HG02870 (cell line): ENCODE data around the gene ATP13A2.
"Not testable (repeated sequence)": the region's sequence is repeated elsewhere in the genome, so short reads cannot be mapped to it uniquely, and the experiment has no call there.

Source experiments
- ATAC-seq: cut with Tn5 transposase; IDR thresholded peaks from one replicate; pipeline ENCODE4 v1.9.1; 2021; ENCODE audit warnings: mild to moderate bottlenecking, moderate library complexity; ENCODE audit not compliant: unreplicated experiment

The ATP13A2 gene

DNA sequence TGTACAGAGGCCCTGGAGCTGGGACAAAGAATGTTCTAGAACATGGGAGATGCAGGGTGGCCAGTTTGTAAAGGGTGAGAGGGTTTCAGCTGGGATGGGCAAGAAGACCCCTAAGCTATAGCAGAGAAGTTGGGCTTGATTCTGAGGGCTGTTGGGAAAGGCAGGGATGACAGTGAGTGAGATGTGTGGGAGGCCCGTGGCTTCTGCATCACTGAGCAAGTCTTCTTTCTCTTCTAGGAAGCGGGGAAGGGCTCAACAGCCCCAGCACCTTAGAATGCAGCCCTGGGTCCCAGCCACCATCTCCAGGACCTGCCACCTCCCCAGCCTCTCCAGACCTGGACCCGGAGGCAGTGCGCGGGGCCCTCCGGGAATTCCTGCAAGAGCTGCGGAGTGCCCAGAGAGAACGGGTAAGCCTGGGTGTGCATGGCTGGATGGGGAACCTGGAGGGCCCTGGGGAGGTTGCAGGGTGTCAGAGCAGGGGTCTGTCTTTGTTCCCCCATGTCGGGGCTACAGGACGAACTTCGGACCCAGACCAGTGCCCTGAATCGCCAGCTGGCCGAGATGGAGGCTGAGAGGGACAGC lies 46.2 kb downstream of the ATP13A2 start:
- no peak for ATAC-seq

DNA sequence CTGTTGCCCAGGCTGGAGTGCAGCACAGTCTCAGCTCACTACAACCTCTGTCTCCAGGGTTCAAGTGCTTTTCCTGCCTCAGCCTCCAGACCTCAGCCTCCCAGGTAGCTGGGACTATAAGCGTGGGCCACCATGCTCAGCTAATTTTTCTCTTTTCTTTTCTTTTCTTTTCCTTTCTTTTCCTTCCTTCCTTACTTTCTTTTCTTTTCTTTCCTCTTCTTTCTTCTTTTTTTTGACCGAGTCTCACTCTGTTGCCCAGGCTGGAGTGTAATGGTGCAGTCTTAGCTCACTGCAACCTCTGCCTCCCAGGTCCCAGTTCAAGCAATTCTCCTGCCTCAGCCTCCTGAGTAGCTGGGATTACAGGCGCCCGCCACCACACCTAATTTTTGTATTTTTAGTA lies 47.6 kb downstream of the ATP13A2 start:
- ATAC-seq, result not testable (repeated sequence)

DNA sequence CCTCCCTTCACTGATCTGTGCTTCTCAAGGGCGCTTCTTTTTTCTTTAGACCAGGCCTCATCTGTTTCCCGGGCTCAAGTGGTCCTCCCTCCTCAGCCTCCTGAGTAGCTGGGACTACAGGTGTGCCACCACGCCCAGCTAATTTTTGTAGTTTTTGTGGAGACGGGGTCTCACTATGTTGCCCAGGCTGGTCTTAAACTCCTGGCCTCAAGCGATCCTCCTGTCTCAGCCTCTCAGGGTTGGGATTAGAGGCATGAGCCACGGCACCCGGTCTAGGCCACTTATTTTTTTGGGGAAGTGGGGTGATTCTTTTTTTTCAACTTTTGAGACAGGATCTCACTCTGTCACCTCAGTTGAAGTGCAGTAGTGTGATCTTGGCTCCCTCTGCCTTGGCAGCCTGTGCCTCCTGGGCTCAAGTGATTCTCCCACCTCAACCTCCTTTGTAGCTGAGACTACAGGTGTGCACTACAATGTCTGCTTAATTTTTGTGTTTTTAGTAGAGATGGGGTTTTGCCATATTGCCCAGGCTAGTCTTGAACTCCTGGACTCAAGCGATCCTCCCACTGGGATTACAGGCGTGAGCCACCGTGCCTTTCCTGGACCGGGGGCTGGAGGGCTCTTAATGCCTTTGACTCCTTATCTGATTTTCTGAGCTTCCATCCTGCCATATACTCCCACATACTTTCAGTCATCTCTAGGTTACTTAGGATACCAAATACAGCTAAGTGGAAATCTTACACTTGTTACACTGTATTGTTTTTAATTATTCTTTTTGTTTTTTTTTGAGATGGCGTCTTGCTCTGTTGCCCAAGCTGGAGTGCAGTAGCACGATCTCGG lies 50.2 kb downstream of the ATP13A2 start:
- no peak for ATAC-seq

DNA sequence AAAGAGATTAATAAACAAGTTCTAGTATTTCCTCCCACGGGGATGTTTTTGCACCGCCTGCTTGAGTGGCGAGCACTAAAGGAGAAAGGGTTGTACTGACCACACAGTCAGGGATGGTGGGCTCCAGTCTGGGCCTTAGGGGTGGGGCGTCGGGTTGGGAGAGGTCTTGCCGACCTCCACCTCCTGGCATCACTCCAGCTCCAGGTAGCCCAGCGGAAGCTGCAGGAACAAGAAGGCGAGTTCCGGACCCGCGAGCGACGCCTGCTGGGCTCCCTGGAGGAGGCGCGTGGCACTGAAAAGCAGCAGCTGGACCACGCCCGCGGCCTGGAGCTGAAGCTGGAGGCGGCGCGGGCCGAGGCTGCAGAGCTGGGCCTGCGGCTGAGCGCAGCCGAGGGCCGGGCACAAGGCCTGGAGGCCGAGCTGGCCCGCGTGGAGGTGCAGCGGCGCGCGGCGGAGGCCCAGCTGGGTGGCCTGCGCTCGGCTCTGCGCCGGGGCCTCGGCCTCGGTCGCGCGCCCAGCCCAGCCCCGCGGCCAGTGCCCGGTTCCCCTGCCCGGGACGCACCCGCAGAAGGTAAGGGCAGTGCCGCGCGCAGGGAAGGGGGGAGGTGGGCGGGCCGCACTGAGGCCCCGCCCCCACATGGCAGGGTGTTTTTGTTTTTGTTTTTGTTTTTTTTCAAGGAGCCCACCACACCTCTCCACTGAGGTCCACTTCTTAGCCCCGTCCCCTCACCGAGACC lies 51.0 kb downstream of the ATP13A2 start:
- no peak for ATAC-seq

DNA sequence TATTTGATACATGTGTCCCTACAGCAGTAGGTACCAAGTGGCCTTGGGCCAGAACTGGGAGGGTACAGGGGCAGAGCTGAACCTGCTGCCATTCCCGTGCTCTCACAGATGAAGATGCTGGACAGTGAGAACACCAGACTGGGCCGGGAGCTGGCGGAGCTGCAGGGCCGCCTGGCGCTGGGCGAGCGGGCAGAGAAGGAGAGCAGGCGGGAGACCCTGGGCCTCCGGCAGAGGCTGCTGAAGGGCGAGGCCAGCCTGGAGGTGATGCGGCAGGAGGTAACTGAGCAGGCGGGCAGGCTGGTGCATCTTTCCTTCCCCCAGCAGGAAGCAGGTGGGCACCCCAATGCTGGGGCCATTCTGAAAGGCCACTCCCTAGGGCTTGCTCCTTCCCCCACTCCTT lies 53.3 kb downstream of the ATP13A2 start:
- no peak for ATAC-seq

DNA sequence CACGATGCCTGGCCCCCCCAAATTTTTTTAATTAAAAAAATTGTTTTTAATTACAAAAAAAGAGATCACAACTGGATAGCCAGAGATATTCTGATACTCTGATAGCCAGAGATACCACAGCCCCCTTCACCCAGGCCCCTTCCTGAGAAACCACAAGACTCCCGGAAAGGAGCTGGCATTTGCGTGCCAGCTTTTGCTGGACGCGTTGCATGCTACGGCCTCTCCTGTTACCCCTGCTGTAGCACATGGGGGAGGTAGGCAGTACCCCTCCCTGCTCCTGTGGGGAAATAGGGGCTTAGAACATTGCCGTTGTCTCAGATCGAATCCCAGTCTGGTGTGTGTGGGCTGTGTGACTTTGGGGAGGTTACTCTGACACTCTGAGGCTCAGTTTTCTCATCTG lies 54.0 kb downstream of the ATP13A2 start:
- no peak for ATAC-seq

DNA sequence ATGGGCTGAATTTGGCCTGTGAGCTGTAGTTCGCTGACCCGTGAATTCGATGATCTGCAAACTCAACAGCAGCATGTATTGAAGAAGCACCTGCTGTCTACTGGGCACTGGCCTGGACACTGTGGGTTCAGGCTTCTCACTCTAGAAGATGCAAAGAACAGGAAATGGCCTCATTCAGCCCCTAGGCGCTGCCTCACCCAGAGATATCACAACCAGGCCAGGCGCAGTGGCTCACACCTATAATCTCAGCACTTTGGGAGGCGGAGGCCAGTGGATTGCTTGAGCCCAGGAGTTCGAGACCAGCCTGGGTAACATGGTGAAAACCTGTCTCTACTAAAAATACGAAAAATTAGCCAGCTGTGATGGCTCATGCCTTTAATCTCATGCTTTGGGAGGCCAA lies 55.0 kb downstream of the ATP13A2 start:
- ATAC-seq, result no peak

DNA sequence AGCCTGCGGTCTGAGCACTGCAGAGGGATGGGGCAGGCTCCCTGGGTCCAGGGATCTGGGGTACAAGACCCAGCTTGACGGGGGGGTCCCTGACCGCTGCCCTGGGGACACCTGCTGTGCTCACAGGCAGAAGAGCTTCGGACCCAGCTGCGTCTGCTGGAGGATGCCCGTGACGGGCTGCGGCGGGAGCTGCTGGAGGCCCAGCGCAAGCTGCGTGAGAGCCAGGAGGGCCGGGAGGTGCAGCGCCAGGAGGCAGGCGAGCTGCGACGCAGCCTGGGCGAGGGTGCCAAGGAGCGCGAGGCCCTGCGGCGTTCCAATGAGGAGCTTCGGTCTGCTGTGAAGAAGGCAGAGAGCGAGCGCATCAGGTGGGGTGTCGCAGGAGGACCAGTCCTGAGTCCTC lies 56.5 kb downstream of the ATP13A2 start:
- ATAC-seq, result no peak

DNA sequence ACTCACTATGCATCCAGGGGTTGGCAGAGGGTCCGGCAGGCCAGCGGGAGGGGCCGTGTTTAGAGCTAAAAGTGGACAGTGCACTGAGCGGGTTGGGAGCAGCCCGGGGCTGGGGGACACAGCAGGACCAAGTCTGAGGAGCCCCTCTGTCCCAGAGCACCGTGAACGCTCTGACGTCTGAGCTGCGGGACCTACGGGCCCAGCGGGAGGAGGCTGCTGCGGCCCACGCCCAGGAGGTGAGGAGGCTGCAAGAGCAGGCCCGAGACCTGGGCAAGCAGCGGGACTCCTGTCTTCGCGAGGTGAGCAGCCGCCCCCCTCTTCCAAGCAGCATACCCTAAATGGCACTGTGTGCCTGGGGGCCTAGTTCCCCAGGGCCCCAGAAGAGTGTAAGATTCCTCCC lies 57.1 kb downstream of the ATP13A2 start:
- no peak for ATAC-seq

DNA sequence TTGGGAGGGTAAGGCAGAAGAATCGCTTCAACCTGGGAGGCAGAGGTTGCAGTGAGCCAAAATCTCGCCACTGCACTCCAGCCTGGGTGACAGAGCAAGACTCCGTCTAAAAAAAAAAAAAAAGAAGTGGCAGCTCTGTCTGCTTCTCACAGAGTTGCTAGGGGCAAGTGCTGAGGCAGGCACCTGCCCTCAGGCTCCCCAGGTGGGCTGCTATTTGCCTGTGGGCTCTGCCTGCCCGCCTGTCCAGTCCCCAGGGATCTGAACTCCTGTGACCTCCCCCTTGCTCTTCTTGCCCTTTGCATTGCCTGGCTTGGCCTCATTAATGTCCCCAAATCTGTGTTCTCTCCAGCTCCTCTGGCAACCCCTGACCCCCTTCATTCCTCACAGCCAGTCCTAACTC lies 59.4 kb downstream of the ATP13A2 start:
- not testable (repeated sequence) for ATAC-seq

DNA sequence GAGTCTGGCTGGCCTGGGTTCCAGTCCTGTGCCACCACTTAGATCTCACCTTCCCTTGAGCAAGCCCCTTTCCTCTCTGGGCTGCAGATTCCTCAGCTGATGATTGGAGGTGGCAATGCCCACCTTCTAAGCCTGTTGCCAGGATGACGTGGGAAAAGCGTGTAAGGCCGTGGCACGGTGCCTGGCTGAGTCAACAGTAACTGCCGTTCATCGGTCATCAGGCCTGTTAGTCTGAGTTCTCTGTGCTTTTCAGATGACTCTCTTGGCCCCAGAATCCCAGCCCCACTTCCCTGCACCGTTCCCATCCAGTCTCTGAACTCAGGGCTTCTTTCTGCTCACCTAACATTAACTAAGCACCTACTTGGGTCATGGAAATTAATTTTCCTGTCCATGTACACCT lies 62.7 kb downstream of the ATP13A2 start:
- not testable (repeated sequence) for ATAC-seq

DNA sequence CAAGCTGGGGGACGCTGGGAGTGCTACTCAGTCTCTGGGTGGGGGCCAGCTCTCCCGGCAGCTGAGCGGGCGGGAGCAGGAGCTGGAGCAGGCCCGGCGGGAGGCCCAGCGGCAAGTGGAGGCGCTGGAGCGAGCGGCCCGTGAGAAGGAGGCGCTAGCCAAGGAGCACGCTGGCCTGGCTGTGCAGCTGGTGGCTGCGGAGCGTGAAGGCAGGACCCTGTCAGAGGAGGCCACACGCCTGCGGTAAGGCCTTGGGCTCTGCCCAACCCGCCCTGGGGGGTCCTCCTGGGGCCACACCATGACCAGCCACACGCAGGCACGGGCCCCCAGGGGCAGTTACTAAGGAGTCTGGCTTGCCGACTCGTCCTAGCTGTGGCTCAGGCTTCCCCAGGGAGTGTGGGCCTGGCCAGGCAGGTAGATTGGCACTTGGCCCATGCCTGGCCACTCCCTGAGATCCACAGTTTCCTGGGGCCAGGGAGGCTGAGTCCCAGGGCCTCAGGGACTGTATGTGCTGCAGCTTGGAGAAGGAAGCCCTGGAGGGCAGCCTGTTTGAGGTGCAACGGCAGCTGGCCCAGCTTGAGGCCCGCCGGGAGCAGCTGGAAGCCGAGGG lies 63.3 kb downstream of the ATP13A2 start:
- ATAC-seq, result not testable (repeated sequence)

DNA sequence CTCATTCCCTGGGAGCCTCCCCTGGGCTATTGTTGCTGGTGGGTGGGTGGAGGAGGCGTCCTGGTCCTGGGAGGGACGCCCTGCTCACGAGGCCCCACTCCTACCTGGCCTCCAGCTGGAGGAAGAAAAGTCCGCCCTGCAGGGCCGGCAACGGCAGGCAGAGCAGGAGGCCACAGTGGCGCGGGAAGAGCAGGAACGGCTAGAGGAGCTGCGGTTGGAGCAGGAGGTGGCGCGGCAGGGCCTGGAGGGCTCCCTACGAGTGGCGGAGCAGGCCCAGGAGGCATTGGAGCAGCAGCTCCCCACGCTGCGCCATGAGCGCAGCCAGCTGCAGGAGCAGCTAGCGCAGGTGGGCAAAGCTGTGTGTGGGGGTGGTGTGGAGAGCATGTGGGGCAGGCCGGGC lies 65.1 kb downstream of the ATP13A2 start:
- ATAC-seq, result no peak

DNA sequence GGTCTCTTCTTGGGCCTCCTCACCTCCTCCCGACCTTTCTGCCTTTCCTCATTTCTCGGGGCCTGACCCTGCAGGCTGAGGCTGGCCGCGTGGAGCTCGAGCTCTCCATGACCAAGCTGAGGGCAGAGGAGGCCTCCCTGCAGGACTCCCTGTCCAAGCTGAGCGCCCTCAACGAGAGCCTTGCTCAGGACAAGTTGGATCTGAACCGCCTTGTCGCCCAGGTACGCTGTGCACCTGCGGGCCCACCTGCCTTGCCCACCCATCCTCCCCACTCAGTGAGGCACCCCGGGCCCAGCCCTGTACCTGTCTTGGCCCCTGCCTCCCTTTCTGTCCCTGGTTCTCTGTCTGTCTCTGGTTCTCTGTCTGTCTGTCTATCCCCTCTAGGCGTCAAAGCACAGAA lies 65.5 kb downstream of the ATP13A2 start:
- not testable (repeated sequence) for ATAC-seq

DNA sequence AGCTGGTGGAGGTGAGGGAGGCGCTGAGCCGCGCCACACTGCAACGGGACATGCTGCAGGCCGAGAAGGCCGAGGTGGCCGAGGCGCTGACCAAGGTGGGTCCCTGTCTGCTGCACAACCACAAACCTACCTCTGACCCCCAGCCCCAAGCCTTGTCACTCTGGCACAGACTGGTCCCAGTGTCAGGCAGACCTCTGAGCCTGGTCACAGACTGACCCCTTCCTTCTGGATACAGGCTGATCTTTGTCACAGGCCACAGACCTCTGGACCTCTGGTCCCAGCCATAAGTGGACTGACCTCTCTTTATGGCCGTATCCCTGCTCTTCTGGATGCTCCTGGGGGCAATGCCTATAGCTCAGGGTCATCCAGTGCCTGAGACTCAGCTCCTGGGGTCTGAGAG lies 66.2 kb downstream of the ATP13A2 start:
- ATAC-seq, result not testable (repeated sequence)

DNA sequence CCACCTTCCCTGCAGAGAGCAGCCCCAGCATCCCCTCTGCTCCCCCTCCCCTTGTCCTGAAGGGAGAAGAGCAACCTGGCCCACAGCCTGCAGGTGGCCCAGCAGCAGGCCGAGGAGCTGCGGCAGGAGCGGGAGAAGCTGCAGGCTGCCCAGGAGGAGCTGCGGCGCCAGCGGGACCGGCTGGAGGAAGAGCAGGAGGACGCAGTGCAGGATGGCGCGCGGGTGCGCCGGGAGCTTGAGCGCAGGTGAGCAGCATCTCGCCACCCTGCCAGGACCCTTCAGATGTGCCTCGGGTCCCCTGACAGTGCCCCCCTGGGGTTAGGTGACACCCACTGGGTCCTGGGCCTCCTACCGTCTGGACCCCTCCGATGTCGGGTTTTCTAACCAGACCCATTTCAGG lies 67.7 kb downstream of the ATP13A2 start:
- ATAC-seq, result no peak

DNA sequence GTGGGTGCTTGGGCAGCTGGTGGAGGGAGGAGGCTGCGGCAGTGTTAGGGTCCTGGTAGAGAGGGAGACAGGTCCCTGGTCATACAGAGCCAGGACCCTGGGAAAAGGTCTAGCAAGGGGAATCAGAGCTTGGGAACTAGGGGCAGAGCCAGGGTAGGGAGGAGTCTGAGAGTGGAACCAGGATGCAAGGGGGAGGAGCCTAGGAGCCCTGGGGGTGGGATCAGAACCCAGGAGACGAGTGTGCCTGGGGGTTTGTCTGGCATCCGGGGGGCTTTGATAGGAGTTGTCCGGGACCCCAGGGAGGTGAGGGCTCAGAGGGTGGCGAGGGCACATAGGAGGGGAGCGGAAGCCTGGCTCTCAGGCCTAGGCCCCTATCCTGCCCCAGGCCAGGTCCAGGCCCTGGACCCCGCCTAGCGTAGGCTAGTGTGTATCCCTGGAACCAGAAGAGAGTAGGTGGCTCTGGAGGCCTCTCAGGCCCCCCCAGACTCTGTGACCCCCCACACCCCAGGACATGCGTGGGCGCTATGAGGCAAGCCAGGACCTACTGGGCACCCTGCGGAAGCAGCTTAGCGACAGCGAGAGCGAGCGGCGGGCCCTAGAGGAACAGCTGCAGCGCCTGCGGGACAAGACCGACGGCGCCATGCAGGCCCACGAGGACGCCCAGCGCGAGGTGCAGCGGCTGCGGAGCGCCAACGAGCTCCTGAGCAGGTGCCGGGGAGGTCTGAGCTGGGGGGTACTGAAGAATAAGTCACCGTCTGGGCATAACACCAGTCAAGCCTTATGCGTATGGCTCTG lies 72.1 kb downstream of the ATP13A2 start:
- ATAC-seq, result not testable (repeated sequence)

DNA sequence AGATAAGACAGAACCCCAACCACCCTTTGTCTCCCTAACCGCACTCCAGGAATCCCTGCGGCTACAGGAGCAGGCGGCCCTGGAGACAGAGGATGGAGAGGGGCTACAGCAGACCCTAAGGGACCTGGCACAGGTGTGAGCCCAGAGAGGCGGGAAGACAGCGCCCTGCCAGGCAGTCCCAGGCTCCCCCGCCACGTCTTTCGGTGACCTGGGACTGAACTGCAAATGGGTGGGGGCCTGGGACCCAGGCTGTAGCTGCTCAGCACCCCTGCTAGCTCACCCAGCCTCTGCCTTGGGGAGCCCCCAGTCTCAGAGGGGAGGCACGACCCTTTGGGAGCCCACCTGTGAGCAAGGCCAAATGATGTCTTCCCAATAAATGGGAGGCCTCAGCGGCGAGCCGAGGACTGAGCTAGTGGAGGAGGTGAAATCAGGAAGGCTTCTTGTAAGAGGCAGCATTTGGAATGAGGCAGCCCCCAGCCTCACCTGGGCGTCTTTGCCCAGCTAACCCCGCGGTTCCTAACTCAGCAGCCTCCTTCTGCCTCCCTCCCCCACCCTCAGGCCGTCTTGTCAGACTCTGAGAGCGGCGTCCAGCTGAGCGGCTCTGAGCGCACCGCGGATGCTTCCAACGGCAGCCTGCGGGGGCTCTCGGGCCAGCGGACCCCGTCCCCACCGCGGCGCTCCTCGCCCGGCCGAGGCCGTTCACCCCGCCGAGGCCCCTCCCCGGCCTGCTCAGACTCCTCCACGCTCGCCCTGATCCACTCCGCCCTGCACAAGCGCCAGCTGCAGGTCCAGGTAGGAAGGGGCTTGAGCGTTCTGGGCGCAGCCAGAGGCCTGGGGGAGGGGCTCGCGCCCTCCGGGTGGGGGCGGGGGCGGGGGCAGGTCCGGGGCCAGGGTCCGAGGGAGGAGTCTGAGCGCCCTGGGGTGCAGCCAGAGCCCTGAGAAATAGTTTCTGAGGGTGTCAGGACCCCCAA lies 73.1 kb downstream of the ATP13A2 start:
- ATAC-seq, result no peak

DNA sequence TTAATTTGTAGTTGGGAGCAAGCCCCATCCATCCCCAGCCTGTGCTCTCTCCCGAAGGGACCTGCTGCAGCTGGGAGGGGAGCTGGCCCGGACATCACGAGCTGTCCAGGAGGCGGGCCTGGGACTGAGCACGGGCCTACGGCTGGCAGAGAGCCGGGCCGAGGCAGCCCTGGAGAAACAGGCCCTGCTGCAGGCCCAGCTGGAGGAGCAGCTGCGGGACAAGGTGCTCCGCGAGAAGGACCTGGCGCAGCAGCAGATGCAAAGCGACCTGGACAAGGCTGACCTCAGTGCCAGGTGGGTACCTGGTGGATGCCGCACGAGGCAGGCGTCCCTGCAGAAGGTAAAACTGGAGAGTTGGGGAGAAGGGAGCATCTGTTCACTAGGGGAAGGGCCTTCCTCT lies 75.1 kb downstream of the ATP13A2 start:
- not testable (repeated sequence) for ATAC-seq
